NCI-H2081 treated with DMSO at 0.1 percent for 48 hours (cell line): ENCODE results near the gene PLXND1.

Experiments used
- DNase-seq: peaks from one replicate; lab custom pipeline; 2025; lab: John Stamatoyannopoulos, UW

Gene PLXND1

DNA sequence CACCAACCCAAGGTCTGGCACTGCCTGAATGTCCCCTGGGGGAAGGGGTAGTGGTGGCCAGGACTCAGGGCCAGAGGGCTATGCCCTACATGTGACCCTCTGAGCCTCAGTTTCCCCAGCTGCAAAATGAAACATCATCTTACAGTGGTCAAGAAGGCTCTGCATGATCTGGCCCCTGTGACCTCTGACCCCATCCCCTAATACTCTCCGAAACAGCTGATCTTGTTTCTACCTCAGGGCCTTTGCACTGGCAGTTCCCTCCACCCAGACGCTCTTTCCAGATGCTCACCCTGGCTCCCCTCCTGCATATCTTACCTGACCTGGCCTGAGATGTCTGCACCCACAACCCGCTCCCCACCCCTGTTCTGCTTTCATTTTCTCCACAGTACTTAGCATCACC is 21.8 kb downstream of the PLXND1 start:
- DNase-seq: no peak

DNA sequence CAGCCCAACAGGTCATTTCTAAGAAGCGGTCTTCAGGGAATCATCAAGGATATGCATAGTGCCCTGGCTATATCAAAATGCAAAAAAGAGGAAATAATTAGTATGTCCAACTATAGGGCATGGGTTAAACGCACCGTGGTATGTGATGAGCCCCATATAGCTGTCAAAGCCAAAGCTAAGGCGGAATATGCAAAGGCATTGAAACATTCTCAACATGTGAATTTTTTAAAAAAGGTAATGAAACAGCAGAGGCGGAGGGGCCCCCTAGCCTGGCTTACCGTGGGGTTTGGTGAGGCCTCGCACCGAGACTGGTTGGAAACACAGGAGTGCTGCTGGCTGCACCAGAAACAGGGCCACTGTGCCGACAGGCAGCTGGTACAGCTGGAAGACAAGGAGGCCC is 23.2 kb downstream of the PLXND1 start:
- no peak for DNase-seq

DNA sequence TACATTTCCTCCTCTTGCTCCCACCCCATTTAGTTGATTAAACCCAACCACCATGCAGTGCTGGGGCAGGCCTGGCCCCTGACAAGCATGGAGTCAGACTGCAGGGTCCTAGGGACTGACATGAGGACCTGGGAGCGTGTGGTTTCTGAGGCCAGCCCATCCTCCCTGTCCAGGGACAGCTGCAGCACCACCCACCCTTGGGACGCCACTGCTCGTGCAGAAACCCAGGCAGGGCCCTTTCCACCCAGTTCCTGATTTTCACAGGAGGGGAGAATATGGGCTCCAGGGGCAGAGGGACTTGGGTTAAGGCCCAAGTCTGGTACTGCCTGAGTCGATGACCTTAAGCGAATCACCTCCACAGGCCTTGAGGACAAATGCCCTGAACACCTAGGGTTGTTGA is 23.7 kb downstream of the PLXND1 start:
- DNase-seq: no peak

DNA sequence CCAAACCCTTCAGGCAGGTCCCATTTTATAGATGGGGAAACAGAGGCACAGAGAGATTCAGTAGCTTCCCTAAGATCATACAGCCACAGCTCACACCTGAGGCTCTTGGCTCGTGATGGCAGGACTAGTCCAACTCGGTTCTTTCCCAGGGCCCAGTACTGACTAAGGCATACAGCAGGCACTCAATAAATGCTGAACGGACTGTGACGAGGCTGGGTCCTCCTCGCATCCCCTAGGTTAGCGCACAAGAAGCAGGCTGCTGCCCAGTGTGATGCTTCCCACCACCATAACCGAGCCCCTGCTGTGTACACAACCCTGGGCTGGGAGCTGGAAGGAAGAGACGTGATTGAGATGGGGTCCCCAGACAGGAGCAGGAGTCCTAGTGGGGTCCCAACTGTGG is 24.9 kb downstream of the PLXND1 start:
- DNase-seq: no peak

DNA sequence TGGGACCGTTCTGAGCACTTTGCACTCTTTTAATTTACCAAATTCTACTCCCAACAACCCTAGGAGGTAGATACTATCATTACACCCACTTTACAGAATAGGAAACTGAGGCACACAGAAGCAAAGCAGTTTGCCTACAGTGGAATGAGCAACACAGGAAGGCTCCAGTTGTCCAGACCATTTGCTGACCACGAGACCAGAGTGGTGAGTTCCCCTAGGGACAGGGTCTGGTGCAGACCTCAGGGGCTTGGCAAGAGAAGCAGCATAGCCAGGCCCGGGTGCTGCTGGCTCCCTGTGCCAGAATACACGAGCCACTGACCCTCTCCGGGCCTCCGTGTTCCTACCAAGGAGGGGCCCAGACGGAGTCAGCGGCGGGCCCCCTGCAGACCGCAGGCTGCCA is 26.5 kb downstream of the PLXND1 start:
- no peak for DNase-seq

DNA sequence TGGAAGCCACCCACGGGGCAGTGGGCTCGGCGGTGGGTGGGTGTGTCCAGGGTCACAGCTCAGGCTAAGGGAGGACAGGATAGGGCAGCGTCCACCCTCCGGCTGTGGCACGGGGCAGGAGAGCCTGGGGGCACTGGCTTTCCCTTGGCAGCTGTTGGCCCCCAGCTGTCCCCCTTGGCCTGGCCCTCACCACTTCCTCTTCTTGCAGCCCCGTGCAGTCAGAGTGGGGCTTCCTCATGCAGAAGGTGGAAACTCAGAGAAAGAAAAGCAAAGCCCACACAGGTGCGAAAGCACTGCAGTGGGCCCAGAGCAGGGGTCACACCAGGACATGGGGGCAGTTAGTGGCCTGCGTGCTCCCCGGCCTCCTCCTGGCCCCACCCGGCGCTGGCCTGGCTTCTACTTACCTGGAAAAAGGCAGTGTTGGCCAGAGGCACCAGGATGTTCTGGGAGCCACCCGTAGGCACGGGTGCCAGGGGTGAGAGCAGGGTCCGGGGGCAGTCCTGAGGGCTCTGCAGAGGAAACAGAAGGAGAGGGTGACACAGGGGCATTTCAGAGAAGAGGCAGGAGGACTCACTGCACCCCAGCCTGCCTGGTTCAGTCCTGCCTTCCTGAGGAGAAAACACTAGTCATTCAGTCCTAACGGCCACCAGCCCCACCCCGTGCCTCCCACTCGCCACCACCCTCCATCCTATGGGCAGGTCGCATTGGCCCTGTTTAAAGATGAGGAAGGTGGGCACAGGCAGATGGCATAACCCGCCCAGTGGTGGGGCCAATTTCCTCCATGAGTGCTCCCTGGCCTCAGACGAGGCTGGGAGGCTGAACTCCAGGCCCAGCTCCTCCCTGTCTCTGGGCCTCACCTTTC is 28.3 kb downstream of the PLXND1 start:
- DNase-seq: no peak

DNA sequence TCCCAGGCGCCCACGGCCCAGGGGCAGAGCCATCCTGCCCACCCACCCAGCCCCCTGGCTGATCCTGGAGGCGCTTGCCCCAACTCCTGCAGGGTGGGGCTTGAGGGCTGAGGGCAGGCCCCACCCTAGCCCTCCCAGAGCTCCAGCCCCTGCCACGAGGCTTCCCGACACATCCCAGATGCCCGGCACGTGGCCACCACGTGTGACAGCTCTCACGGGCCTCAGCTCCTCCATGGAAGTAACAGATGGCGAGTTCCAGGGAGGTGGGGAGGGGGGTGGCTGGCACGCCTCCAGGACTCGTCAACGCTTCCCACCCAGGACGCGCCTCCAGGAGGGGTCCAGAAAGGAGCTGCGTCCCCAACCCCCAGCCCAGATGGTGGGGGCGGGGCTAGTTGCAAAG is 29.1 kb downstream of the PLXND1 start:
- DNase-seq: no peak

DNA sequence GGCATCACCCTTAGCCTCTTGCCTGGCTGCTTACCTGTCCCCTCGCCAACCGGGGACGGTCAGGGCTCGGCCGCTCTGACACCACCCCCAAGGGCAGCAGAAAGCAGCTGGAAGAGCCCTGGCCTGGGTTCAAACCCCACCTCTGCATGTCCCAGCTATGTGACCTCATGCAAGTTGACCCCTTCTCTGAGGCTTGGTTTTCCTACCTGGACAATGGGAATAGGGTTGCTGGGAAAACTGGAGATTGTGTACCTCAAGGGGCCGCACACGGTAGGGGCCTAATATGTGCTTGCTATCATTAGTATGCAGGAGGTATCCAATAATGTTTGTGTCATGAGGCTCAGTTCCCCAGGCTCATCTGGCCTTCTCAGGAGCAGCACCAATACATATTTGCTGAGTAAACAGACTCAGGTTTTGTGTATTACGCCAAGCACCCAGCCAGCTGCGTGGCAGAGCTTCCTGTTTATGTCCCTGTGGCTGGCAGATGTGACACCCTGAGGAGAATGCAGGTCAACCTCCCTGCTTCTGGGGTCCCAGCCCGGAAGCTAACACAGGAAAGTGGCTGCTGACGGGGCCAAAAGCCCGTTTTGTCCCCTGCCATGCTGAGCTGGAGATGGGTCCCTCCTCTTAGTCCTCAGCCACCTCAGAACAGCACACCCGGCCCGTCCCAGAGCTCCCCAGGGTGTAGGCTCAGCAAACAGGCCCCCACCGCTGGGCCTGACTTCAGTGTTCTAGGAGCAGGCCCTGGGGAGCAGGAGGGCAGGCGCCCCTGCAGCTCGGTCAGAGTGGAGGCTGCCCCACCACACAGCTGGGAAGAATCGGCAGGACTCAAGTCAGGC is 29.7 kb downstream of the PLXND1 start:
- peak; percentile 91 for DNase-seq

DNA sequence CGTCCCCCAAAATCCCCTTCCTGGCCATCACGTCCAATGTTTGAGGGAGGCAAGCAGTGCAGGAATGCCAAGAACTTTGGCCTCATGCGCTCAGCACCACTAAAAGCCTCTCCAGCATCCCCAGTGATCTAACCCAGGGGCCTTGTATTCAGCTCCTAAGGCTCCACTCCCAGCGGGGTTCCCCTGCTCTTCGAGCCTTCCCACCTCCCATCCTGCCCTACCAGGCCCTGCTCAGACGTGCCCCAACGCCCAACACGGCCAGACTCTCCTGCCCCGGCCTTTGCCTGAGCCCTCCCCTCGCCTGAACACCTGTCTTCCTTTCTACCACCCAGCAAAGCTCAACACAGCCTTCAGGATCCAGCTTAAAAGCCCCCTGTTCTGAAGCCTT is 30.5 kb downstream of the PLXND1 start:
- no peak for DNase-seq

DNA sequence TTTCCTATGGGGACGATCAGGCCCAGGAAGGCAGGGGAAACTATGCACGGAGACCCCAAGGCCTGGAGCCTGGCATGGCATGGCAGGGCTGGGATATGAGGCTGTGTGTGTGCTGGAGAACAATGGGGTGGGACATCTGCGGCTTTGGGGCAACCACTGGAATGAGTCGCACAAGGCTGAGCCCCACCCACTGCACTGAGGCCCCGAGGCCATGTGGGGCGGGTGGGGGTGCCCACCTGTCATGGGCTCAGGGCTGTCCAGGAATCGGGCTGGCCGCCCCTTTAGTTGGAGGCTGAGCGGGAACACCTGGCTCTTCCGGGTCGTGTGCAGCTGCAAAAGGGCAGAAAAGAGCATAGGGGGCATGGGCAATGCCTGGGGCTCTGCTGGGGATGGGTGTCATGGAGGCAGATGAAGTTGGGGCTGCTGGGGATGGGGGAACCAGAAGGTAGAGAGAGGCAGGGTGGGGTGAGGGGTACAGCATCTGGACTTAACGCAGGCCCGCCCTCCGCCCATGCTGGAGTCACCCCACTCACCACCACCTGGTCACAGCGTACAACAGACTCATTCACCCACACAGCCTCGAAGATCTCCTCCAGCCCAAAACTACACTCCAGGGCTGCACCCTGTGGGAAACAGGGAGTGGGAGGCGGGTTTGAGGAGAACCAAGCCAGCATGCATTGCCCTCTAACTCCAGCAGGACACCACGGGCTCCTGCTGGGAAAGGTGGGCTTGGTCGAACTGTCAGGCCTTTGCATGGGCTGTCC is 31.1 kb downstream of the PLXND1 start:
- DNase-seq: no peak

DNA sequence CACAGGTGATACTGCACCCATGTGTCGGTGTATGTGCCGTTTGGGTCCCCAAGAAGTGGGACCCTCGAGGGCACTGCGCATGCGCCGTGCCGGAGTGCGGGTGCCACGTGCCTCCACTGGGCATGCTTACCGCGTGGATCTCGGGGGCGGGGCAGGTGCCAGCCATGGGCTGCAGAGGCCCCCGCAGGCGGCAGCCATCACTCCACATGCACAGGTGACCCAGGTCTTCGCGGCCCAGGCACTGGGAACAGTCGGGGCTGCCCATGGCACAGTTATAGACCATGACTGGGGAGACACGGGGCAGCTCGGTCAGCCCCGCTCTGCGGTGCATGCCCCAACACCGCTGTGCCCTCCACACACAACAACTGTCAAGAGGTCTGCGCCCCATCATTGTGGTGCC is 32.3 kb downstream of the PLXND1 start:
- no peak for DNase-seq

DNA sequence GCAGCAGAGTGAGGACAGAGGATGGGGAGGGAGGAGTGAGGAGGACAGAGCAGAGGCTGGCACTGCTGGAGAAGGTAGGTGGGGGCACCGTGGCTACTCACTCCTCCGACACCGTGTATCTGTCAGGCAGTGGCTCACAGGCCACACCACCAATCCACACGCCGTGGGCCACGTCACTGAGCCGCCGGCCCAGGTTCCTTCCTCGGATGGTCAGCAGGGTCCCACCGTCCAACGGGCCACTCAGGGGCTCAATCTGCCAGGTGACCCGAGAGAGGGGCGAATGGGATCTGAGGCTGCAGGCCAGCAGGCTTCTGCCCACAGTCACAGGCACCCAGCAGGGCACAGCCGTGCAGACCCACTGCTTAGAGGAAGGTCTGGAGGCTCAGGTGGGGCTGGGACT is 33.0 kb downstream of the PLXND1 start:
- no peak for DNase-seq

DNA sequence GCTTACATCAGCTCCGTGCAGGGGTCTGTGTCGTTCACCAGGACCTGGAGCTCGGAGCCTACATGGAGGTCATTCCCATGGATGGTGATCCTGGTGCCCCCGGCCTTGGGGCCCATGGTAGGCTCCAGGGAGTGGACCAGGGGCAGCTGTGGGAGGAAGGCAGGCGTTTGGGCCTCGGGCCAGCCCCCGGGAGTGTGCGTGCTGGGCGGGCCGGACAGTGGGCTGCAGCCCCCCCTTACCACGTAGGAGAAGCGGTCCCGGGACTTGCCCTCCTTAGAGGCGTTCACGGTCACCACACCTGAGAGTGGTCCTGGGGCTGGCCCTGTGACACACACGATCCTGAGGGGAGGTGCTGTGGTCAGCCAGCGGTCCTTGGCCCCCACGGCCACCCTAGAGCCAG is 33.9 kb downstream of the PLXND1 start:
- no peak for DNase-seq

DNA sequence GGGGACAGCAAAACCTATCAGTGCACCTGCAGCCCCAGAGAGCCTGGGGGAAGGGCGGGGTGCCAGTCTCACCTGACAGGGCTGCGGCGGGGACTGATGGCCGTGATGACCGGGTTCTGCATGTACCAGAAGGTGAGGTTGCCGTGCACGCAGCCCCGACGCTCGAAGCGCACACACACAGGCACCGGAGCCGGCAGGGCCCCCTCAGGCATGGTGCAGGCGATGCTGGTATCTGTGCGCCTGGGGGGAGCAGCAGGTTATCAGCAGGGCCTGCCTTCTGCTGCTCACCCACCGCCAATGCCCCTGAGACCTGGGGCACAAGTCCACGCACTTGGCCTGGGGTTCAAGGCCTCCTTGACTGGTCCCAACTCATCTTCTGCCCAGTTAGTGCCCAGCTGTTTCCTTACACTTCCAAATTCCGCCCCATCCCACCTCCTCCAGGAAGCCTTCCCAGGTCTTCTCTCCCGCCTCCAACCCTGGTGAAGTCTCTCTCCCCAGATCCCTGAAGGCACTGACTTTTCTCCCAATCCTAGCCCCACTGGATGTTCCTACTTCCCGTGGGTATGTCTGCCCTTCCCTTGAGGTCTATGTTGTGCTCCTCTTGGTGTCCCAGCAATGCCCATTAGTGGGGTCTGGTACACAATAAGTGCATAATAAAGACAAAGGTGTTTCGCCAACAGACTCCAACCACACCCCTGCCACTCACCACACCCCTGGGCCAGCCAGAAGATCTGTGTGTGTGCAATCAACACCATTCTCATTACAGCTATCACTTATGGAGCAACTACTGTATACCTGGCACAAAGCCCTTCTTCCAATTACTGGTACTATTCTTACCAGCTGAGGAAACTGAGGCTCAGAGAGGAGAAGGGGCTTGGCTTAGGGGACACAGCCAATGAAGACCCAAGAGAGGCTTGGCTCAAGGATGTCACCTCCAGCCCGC is 34.6 kb downstream of the PLXND1 start:
- DNase-seq: no peak

DNA sequence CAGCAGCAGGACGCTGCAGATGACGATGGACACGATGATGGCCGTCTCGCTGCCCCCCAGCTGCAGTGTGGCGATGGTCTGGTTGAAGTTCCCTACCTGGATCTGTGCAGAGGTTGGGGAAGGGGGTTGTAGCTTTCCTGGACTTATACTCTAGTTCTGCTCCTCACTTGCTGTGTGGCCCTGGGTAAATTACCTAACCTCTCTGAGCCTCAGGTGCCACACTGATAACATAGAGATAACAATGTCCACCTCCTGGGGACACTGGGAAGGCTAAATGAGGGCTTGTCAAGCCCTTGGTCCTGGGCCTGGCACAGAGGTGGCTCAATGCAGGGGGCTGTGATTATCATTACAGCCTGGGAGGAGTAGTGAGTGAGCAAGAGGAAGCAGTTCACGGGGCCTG is 36.6 kb downstream of the PLXND1 start:
- no peak for DNase-seq

DNA sequence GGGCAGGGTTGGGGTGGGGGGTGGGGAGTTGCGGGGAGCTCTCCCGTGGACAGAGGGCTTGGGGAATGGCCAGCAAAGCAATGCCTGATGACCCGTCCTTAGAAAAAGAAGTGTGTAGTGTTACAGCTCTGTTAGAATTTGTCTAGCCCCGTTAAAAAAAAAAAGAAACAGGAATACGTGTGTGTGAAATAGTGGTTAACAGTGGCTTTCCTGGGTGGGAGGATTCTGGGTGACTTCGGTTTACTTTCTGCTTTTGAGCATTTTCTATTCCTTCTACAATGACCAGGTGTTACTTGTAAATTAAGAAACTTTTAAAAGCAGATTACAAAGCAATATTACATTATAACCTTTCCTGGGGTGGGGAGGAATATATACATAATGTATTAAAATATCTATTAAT is 38.5 kb downstream of the PLXND1 start:
- no peak for DNase-seq

DNA sequence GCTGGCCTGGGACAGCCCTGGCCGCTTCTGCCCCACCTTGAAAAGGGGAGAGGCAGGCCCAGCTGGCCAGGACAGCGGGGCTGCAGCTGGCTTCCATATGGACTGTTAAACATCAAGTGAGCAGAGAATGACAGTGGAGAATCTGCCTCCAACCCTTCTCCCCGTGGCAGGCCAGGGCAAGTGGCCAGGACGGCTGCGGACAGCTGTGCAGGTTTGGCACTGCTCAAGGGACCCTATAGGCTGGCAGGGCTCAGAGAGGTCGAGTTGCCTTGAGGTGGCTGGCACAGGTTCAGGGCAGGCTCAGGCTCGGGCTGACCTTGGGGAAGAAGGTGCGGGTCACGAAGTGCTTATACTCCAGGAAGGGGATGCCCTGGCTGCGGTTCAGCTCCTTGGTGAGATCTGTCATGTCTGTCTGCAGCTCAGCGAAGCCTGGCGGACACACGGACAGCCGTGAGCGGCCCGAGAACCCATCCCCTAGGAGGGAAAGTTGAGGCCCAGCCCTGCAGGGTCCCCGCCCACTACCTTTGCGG is 39.2 kb downstream of the PLXND1 start:
- no peak for DNase-seq

DNA sequence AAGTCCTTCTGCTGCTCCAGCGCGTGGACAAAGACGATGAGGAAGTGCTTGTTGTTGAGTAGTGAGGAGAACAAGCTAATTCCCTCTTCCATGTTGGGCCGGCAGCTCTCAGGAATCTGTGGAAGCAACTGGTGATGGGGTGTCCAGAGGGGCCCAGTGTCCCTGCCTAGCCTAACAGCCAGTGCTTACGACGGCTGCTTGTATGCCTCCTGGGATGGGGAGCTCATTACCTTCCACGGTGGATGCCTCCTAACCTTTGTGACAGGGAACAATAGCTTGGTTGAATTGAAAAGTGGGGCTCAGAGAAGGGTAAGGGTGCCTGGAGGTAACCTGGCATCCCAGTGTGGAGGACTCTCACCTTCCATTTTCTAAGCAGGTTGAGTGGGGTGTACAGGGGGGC is 40.6 kb downstream of the PLXND1 start:
- DNase-seq: no peak

DNA sequence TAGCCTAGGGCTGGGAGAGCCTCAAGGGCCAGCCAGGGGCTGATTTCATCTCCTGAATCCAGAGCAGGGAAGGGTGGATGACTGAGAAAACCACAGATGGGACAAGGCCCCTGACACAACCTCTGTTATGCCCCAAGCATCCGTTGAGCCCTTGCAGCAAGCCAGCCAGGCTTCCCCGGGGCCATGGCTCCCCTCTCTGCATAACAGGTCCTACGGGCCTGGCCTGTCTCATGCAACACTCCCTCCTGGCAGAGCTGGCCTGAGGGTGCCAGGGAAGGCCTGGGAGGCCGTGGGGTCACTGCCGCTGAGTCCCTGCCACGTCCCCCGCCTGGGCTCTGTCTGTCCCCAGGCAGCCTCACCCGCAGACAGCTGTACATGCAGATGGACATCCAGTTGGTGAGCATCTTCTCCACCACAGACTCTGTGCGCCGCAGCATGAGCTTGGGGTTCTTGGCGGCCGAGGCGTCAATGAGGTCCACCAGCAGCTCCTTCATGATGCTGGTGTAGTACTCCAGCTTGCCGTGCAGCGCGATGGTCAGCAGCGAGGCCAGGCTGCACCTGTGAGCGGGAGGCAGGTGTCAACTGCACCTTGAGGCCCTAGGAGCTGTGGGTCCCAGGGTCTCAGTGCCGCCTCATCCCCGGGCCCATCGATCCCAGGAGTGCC is 41.4 kb downstream of the PLXND1 start:
- DNase-seq: no peak

DNA sequence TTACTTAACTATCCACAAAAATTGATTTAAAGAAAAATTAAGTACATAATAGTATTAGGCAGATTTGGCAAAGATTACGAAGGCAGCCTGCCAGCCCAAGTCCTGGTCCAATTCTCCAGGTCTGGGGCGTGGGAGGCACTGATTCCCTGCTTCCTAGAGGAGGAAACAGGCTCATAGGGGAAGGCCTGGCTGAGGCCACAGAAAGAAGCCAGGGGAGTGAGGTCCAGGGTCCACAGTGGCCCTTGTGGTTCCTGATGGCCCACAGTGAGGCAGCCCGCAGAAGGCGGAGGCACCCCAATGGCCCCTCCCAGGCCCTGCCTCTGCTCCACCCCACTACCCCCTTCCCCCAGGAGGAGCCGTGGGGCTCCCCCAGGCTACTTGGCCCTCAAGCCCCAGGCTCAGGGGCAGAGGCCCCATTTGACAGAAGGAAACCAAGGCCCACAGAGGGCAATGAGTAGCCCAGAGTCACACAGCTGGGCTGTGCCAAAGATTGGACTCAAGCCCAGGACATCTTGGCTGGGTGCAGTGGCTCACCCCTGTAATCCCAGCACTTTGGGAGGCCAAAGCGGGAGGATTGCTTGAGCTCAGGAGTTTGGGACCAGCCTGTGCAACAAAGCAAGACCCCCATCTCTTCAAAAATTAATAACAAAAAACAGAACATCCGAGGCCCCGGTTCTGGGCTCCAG is 42.5 kb downstream of the PLXND1 start:
- DNase-seq: no peak
